Measurements from ENCODE around the gene RANBP17.

- TF ChIP-seq FOXA1 (IDR thresholded peaks at IDR 0.05) (no peak), NFRKB (IDR thresholded peaks at IDR 0.05) (no peak), ELF4 (IDR thresholded peaks at IDR 0.05) (no peak), BHLHE40 (IDR thresholded peaks at IDR 0.05; ENCODE audit: borderline replicate concordance) (no peak), FOXK2 (IDR thresholded peaks at IDR 0.05) (no peak), SUZ12 (IDR thresholded peaks at IDR 0.05) (no peak), FOXM1 (IDR thresholded peaks at IDR 0.05; ENCODE audit: borderline replicate concordance) (no peak), SP1 (IDR thresholded peaks at IDR 0.05) (no peak), ZNF384 (IDR thresholded peaks at IDR 0.05) (no peak), CTBP1 (IDR thresholded peaks at IDR 0.05; ENCODE audit: borderline replicate concordance) (no peak), LEF1 (IDR thresholded peaks at IDR 0.05; ENCODE audit: borderline replicate concordance) (no peak), PKNOX1 (IDR thresholded peaks at IDR 0.05) (no peak), L3MBTL2 (conservative IDR thresholded peaks at IDR 0.05) (no peak)
These were observed 267.5 kb downstream of the RANBP17 start for GRCh38 chr5:171129308-171129707.

Data from HEK293T (cell line).